Measurements from ENCODE around the gene SAMD7.

SAMD7 gene

DNA sequence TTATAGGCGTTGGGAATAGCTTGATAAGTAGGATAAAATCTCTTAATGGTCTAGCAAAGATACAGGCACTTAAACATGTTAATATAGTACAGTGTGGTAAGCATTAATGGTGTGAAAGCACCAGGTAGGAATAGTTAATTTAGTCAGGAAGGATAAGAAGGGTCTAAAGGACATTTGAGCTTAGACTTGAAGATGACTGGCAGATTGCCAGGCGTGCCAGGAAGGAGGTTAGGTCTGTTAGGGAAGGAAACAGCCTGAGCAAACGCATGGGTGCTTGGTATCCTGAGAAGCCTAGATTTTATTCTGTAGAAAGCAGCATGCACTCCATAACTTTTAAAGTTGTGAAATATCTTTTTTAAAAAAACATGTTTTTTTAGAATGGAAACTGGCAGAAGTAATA, 72.9 kb downstream of the SAMD7 start:
- Mint-ChIP-seq H3K27me3 (ENCODE audit: low read depth, poor library complexity) (no peaks in the 10 kb centered on the region), H3K4me1 (no peaks in the 10 kb centered on the region), H3K27ac (peak overlapping the region; percentile 29), H3K9me3 (no peaks in the 10 kb centered on the region), H3K4me3 (no peak overlapping the region), H3K36me3 (ENCODE audit: low read depth) (peaks cover 84% of the 10 kb centered on the region)
- no peak for DNase-seq
- TF ChIP-seq, protein P1, sequence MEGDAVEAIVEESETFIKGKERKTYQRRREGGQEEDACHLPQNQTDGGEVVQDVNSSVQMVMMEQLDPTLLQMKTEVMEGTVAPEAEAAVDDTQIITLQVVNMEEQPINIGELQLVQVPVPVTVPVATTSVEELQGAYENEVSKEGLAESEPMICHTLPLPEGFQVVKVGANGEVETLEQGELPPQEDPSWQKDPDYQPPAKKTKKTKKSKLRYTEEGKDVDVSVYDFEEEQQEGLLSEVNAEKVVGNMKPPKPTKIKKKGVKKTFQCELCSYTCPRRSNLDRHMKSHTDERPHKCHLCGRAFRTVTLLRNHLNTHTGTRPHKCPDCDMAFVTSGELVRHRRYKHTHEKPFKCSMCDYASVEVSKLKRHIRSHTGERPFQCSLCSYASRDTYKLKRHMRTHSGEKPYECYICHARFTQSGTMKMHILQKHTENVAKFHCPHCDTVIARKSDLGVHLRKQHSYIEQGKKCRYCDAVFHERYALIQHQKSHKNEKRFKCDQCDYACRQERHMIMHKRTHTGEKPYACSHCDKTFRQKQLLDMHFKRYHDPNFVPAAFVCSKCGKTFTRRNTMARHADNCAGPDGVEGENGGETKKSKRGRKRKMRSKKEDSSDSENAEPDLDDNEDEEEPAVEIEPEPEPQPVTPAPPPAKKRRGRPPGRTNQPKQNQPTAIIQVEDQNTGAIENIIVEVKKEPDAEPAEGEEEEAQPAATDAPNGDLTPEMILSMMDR (IDR thresholded peaks at IDR 0.05): no peak
